RWPE1 (cell line): ENCODE measurements around the gene ICA1.

Experiments used
- CTCF ChIA-PET: fragments of 350-600 bp; sonication (Branson Sonifier 250); formaldehyde crosslinking; extraction: SDS; loops from one replicate; lab custom pipeline; 2021; lab: Yijun Ruan, JAX
- POLR2A ChIA-PET: fragments of 400-600 bp; formaldehyde crosslinking; extraction: SDS; loops from one replicate; lab custom pipeline; 2020; ENCODE audit warnings: antibody characterized with exemption; ENCODE audit not compliant: low non-redundant PET; lab: Yijun Ruan, JAX
- DNase-seq: peaks from one replicate; pipeline ENCODE4 v3.0.0; 2012; ENCODE audit warnings: low spot score
- H3K27ac ChIP-seq: fragments of 450-650 bp; 2 replicates; pipeline ENCODE4 v1.5.1; 2017
- TF ChIP-seq, protein P1 (sequence below): fragments of 450-650 bp; conservative IDR thresholded peaks from 2 replicates; pipeline ENCODE4 v1.5.1; 2017; ENCODE audit warnings: low read depth, mild to moderate bottlenecking

ICA1 gene

DNA sequence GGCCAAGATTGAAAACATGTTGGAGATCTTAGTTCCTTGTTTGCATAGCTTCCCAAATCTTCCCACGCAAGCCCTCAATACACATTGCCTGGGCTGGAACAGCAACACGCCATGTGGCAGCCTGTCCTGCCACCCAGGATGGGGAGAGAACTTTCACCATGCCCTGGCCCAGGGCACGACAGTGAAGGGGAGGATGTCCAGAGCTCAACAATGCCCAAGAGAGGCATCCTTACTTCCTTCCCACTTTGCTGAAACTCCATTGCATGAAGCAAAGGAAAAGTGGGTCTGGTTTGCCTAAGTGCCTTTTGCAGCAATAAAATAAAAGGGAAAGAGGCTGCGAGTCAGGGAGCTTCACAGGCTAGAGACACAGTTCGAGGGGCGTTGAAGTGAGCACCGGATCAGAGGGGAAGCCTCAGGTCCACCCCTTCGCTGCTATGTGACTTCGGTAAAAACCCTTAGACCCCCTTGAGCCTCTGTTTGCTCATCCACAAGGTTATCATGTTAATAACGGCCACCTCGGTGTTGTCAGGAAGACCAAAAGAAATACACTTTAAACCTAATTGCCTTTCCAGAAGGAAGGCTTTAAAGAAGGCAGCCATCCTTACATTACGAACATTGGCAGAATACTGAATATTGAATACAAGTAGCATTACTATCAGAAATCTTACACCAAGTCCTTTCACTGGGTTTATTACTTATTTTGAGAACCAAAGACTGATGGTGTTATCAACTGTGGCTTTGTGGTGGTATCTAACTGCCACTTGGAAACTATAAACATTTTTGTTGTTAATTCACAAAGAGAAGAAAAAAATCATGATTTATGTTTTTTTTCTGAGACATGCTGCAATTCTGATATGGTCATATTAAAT, 133.3 kb downstream of the ICA1 start:
- CTCF ChIA-PET = no interaction called here
- H3K27ac ChIP-seq = no peak overlapping the region
- POLR2A ChIA-PET = no interaction called here
- TF ChIP-seq, protein P1, sequence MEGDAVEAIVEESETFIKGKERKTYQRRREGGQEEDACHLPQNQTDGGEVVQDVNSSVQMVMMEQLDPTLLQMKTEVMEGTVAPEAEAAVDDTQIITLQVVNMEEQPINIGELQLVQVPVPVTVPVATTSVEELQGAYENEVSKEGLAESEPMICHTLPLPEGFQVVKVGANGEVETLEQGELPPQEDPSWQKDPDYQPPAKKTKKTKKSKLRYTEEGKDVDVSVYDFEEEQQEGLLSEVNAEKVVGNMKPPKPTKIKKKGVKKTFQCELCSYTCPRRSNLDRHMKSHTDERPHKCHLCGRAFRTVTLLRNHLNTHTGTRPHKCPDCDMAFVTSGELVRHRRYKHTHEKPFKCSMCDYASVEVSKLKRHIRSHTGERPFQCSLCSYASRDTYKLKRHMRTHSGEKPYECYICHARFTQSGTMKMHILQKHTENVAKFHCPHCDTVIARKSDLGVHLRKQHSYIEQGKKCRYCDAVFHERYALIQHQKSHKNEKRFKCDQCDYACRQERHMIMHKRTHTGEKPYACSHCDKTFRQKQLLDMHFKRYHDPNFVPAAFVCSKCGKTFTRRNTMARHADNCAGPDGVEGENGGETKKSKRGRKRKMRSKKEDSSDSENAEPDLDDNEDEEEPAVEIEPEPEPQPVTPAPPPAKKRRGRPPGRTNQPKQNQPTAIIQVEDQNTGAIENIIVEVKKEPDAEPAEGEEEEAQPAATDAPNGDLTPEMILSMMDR = no peak
- no peak for DNase-seq

DNA sequence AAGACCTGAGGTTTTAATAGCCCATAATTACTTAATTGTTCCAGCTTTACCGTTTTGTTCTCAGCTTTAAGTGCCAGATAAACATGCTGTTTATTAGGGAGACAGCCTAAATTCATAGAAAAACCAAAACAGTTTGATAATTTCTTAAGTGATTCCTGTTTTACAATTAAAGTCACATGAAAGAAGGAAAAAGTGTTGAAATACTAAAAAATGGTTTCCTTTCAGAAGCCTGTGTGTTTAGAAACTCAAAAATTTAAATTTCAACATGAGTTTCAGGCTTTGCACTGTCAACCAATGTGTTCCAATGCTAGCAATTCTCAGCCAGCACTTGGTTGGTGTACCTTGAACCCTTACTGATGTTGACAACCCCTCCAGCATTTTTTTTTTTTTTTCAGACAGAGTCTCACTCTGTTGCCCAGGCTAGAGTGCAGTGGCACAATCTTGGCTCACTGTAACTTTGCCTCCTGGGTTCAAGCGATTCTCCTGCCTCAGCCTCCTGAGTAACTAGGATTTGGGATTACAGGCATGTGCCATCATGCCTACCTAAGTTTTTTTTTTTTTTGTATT, 135.3 kb downstream of the ICA1 start:
- no peak for DNase-seq
- H3K27ac ChIP-seq = no peak overlapping the region
- POLR2A ChIA-PET = no interaction called here
- CTCF ChIA-PET = interaction anchor here (1.1 kb wide), 1 partner anchor 170 kb away, joined by 3 read pairs; no protein-coding TSS in a partner anchor
- TF ChIP-seq, protein P1 = no peak

DNA sequence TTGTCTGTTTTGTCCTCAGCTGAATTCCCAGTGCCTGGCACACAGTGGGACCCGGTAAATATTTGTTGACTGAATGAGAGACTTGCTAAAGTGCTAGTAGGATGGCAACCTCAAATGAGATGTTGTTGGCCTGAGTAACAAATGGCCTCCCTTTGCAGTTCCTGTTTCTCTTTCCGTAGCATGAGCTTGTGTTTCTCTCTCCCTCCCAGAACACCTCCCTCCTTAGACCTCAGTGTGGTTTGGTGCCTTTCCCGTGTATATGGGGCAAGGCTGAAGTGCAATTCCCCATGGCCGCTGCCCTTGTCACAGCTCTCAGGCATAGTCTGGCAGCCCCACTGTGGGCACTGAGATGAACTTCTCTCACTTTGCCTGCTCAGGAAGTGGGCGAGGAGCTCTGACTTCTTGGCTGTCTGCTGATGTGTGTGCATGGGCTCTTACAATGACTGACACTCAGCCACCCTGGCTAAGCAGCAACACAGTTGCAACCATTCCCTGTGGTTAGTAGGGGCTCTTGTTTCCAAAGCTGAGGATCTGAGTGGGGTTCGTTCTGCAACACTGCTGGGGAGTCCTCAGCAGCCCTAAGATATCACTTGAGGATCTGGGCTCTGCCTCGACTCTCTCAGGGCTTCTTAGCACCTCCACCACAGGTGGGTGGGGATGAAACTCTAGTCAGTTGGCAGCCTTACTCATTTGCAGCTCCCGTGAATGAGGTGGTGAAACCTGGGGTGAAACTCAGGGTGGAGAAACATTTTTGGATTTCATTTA, 136.1 kb downstream of the ICA1 start:
- H3K27ac ChIP-seq = no peak overlapping the region
- TF ChIP-seq, protein P1 = no peak
- POLR2A ChIA-PET = no interaction called here
- CTCF ChIA-PET = interaction anchor here (1.1 kb wide), 1 partner anchor 170 kb away, joined by 3 read pairs; no protein-coding TSS in a partner anchor
- DNase-seq = no peak

DNA sequence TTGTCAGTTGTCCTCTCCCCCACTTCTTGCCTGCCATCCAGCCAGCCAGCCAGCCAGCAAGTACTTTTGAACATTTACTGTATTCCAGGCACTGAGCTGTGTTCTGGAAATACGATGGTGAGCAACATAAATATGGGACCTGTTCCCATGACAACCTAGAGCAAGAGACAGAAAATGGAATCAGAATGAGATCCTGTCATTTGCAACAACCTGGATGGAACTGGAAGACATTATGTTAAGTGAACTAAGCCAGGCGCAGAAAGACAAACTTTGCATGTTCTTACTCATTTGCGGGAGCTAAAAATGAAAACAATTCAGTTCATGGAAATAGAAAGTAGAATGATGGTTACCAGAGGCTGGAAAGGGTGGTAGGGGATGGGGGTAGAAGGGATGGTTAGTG, 140.7 kb downstream of the ICA1 start:
- DNase-seq = no peak
- no peak overlapping the region for H3K27ac ChIP-seq
- TF ChIP-seq, protein P1 = no peak
- CTCF ChIA-PET = no interaction called here
- POLR2A ChIA-PET = no interaction called here

DNA sequence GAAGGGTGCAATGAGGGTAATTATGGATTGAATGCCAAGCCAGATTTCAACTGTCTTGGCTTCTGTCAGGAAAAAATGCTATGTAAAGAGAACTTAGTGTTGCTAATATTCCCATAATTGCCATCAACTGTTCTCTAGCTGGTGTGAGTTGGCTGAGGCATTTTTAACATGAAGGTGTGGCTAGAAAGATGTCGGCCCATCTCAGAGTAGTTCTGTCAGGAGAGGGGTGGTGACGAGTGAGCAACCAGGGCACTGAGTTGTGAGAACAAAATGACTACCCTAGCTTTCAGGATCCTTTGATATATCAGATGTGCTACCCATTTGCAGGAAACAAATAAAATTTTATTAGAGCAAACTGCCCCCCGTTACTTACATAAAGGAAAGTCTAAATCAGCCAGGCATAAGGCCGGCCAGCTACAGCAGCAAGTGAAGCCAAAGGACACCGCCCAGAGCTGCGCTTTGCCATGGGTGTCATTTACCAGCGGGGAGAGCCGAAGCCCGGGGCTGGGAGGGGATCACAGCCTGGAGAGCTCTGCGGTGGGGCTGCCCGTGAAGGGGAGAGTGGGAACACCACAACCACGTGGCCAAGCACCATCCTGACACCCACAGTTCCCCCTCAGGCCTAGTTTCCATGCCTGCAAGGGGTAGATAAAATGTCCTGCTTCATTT, 141.4 kb downstream of the ICA1 start:
- POLR2A ChIA-PET = no interaction called here
- CTCF ChIA-PET = no interaction called here
- TF ChIP-seq, protein P1 = no peak

DNA sequence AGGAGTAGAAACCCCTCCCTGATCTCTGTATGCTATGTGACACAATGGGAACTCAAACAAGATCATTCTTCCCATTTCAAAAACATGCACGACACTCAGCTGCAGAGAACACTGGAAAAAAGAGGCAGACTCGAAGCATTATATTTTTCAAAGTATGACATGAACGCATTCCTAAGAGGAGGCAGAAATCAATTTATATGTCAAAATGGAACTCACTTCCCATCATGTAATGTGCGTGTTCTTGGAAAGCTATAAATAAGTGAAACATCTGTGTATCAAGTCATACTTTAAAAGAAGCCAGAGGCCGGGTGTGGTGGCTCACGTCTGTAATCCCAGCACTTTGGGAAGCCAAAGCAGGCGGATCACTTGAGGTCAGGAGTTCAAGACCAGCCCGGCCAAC, 142.7 kb downstream of the ICA1 start:
- CTCF ChIA-PET = no interaction called here
- H3K27ac ChIP-seq = no peak overlapping the region
- DNase-seq = no peak
- POLR2A ChIA-PET = interaction anchor here (0.5 kb wide), 1 partner anchor 12 kb away, joined by 3 read pairs; no protein-coding TSS in a partner anchor
- TF ChIP-seq, protein P1 = no peak

More for the DNA sequence above, 141.4 kb downstream of the ICA1 start:
- no peak for DNase-seq
- no peak overlapping the region for H3K27ac ChIP-seq
